HepG2 (cell line): Measurements from ENCODE around the gene ONECUT1. TPM values are rescaled to one million over a fixed set of nuclear protein-coding genes. Genes with fewer than 3 reads are reported as not detected.

Experiments used
- ARID5B ChIP-seq: IDR thresholded peaks from 2 replicates; pipeline ENCODE4 v1.4.0; 2020; ENCODE audit warnings: mild to moderate bottlenecking, missing genetic modification reagents
- E2F2 ChIP-seq: sonication (generic); formaldehyde crosslinking; IDR thresholded peaks from 2 replicates; pipeline ENCODE4 v1.4.0; 2020; ENCODE audit warnings: missing genetic modification reagents, borderline replicate concordance
- JARID2 ChIP-seq: sonication (generic); formaldehyde crosslinking; IDR thresholded peaks from 2 replicates; pipeline ENCODE4 v1.8.1; 2023; ENCODE audit warnings: missing genetic modification reagents, inconsistent platforms; ENCODE audit not compliant: insufficient replicate concordance
- KLF9 ChIP-seq: IDR thresholded peaks from 2 replicates; pipeline ENCODE4 v1.6.1; 2016; ENCODE audit warnings: low read depth
- MAFG ChIP-seq: sonication (generic); formaldehyde crosslinking; IDR thresholded peaks from 2 replicates; pipeline ENCODE4 v1.5.1; 2020; ENCODE audit warnings: mild to moderate bottlenecking, missing genetic modification reagents
- PATZ1 ChIP-seq: sonication (generic); formaldehyde crosslinking; IDR thresholded peaks from 2 replicates; pipeline ENCODE4 v1.4.0; 2020; ENCODE audit warnings: missing genetic modification reagents
- RARA ChIP-seq: IDR thresholded peaks from 2 replicates; pipeline ENCODE4 v1.6.1; 2016; ENCODE audit warnings: missing genetic modification reagents, missing compliant biosample characterization
- TRIM22 ChIP-seq: fragments of 450-650 bp; IDR thresholded peaks from 2 replicates; pipeline ENCODE4 v1.6.1; 2017
- ZBTB39 ChIP-seq: sonication (generic); formaldehyde crosslinking; IDR thresholded peaks from 2 replicates; pipeline ENCODE4 v1.5.0; 2020; ENCODE audit warnings: missing genetic modification reagents
- ZBTB44 ChIP-seq: sonication (generic); formaldehyde crosslinking; IDR thresholded peaks from 2 replicates; pipeline ENCODE4 v1.4.0; 2020; ENCODE audit warnings: missing genetic modification reagents
- ZNF12 ChIP-seq: sonication (generic); formaldehyde crosslinking; IDR thresholded peaks from 2 replicates; pipeline ENCODE4 v1.5.0; 2020; ENCODE audit warnings: missing genetic modification reagents
- ZNF251 ChIP-seq: sonication (generic); formaldehyde crosslinking; IDR thresholded peaks from 2 replicates; pipeline ENCODE4 v1.9.0; 2021; ENCODE audit warnings: mild to moderate bottlenecking, missing genetic modification reagents
- ZNF264 ChIP-seq: sonication (generic); formaldehyde crosslinking; IDR thresholded peaks from 2 replicates; pipeline ENCODE4 v1.4.0; 2020; ENCODE audit warnings: missing genetic modification reagents
- ZNF569 ChIP-seq: sonication (generic); formaldehyde crosslinking; IDR thresholded peaks from 2 replicates; pipeline ENCODE4 v1.5.0; 2020; ENCODE audit warnings: mild to moderate bottlenecking, missing genetic modification reagents, moderate library complexity, borderline replicate concordance
- ZNF652 ChIP-seq: IDR thresholded peaks from 2 replicates; pipeline ENCODE4 v1.6.1; 2016; ENCODE audit warnings: low read depth, borderline replicate concordance
- ZNF782 ChIP-seq: sonication (generic); formaldehyde crosslinking; IDR thresholded peaks from 2 replicates; pipeline ENCODE4 v1.4.0; 2020; ENCODE audit warnings: missing genetic modification reagents, mild to moderate bottlenecking, borderline replicate concordance
- ZSCAN21 ChIP-seq: sonication (generic); formaldehyde crosslinking; IDR thresholded peaks from 2 replicates; pipeline ENCODE4 v1.8.0; 2022; ENCODE audit warnings: mild to moderate bottlenecking, missing genetic modification reagents, moderate library complexity, borderline replicate concordance
- polyA plus RNA-seq, 8 experiments: library from polyadenylated mRNA; depleted of rRNA in 3 of 8; stranded (reverse) in 7 of 8; unstranded in 1 of 8; fragments of >200 nt; fragmentation: Illumina TruSeq in 4 of 8; extraction: Trizol in 4 of 8; gene quantifications; 2 replicates each; pipeline versions ENCODE4 v1.2.1 to v1.2.3, GENCODE V29; 2011 to 2016; ENCODE audit warnings: low read depth in 4 of 8, missing spikeins in 1 of 8, mixed read lengths in 1 of 8; ENCODE audit not compliant: insufficient read depth in 1 of 8
- total RNA-seq, 5 experiments: library from RNA; depleted of rRNA; stranded (reverse); fragments of >200 nt; fragmentation: Illumina TruSeq; extraction: Trizol; gene quantifications; 2 replicates each; pipeline ENCODE4 v1.2.3, GENCODE V29; 2016; ENCODE audit warnings: low read depth in 1 of 5

Gene ONECUT1
- total and polyA plus RNA-seq, 2 of the 13 experiments (the other 11 are each of a cell fraction or from before 2014, with no cell fraction given) = 3.5 to 9.1 TPM

GRCh38 chr15:52790169-52790708 is at the start of gene ONECUT1 (continued):
- TF ChIP-seq E2F2 (CRISPR knock-in tag) = no peak
- TF ChIP-seq PATZ1 (CRISPR knock-in tag) = peak; percentile 76
- TF ChIP-seq ZNF251 (CRISPR knock-in tag) = 0 out of 2 replicates have a peak, but pooled peaks have one; percentile 57
- no peak for TF ChIP-seq JARID2 (CRISPR knock-in tag)
- no peak for TF ChIP-seq TRIM22
- TF ChIP-seq ZBTB39 = no peak
- no peak for TF ChIP-seq ZNF12 (CRISPR knock-in tag)
- peak; percentile 84; the same call in 1 of the 2 replicates for TF ChIP-seq ZNF782 (CRISPR knock-in tag)
- TF ChIP-seq KLF9 = no peak
- peak; percentile 26; the same call in 1 of the 2 replicates for TF ChIP-seq ARID5B (CRISPR knock-in tag)
- TF ChIP-seq ZBTB44 (CRISPR knock-in tag) = no peak
- TF ChIP-seq ZNF264 (CRISPR knock-in tag) = no peak
- TF ChIP-seq ZNF569 = no peak
- TF ChIP-seq ZNF652 (CRISPR knock-in tag) = no peak
- no peak for TF ChIP-seq RARA (CRISPR knock-in tag)
- no peak for TF ChIP-seq ZSCAN21
- TF ChIP-seq MAFG (CRISPR knock-in tag) = no peak
